ENCODE results near the gene INO80D. TPM values are rescaled to one million over a fixed set of nuclear protein-coding genes. Genes with fewer than 3 reads are reported as not detected.

INO80D gene
- total RNA-seq, 1 donor from 2014 or later = 11.3 TPM

GRCh38 chr2:206011018-206011614, 74.9 kb downstream of the INO80D start:
- Histone ChIP-seq H3K27me3 (no peaks in the 10 kb centered on the region), H3K79me2 (ENCODE audit: low read depth) (no peaks in the 10 kb centered on the region), H3K4me2 (no peak overlapping the region), H3K27ac (no peak overlapping the region), H3K36me3 (no peaks in the 10 kb centered on the region), H3K9ac (no peak overlapping the region), H3K4me3 (no peak overlapping the region), H3K9me3 (ENCODE audit: low read depth) (peaks cover under 1% of the 10 kb centered on the region), H3K4me1 (no peaks in the 10 kb centered on the region), H4K20me1 (ENCODE audit: low read depth) (no peaks in the 10 kb centered on the region), H2AFZ (replicated peaks) (no peak overlapping the region), H3F3A (ENCODE audit: low read depth) (no peaks in the 10 kb centered on the region)
- Mint-ChIP-seq H3K36me3 (peaks cover 39% of the 10 kb centered on the region), H3K27ac (no peak overlapping the region), H3K4me1 (no peaks in the 10 kb centered on the region), H3K9me3 (peaks cover 11% of the 10 kb centered on the region), H3K4me3 (no peak overlapping the region), H3K27me3 (ENCODE audit: insufficient read depth, low read depth) (no peaks in the 10 kb centered on the region)
- no peak for DNase-seq (ENCODE audit: low spot score)
- TF ChIP-seq EZH2 (IDR thresholded peaks at IDR 0.05) = no peak
- TF ChIP-seq, protein P1, sequence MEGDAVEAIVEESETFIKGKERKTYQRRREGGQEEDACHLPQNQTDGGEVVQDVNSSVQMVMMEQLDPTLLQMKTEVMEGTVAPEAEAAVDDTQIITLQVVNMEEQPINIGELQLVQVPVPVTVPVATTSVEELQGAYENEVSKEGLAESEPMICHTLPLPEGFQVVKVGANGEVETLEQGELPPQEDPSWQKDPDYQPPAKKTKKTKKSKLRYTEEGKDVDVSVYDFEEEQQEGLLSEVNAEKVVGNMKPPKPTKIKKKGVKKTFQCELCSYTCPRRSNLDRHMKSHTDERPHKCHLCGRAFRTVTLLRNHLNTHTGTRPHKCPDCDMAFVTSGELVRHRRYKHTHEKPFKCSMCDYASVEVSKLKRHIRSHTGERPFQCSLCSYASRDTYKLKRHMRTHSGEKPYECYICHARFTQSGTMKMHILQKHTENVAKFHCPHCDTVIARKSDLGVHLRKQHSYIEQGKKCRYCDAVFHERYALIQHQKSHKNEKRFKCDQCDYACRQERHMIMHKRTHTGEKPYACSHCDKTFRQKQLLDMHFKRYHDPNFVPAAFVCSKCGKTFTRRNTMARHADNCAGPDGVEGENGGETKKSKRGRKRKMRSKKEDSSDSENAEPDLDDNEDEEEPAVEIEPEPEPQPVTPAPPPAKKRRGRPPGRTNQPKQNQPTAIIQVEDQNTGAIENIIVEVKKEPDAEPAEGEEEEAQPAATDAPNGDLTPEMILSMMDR (IDR thresholded peaks at IDR 0.05) = no peak
- no peak for TF ChIP-seq EZH2phosphoT487 (IDR thresholded peaks at IDR 0.05)

DNA sequence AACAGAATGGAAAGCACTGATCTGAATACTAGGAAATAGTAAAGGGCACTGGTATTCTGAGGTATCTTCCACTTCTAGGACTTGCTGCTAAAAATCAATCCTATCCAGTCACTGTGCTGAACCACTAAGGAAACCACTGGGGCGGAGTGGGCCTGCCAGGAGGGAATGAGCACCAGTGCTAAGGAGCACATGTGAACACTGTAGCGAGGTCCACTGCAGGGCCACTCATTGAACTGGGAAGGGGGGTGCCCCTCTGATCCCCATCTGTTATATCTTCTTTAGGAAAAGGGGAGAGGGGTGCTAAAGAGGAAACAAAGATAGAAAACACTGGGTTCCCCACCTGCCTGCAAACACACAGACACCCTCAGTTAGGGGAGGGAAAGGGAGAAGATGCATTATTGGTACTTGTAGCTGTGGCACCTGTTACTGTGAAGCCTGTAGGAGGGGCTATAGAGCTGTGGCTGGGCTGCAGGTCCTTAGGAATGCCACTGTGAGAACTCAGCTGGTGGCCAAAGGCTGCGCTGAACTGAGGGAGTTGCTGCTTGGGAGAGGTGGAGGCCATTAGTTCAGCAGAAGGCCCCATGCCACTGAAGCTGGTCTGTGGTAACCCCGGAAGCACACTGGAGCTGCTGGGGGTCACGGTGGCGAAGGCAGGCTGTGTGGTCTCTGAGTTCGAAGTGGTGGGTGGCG, 81.8 kb downstream of the INO80D start:
- Histone ChIP-seq H3K9ac (no peak overlapping the region), H2AFZ (replicated peaks) (no peak overlapping the region), H3K9me3 (ENCODE audit: low read depth) (no peaks in the 10 kb centered on the region), H4K20me1 (ENCODE audit: low read depth) (peaks cover 4% of the 10 kb centered on the region), H3K4me3 (no peak overlapping the region), H3K79me2 (ENCODE audit: low read depth) (no peaks in the 10 kb centered on the region), H3K4me2 (no peak overlapping the region), H3K27ac (no peak overlapping the region), H3K4me1 (no peaks in the 10 kb centered on the region), H3K27me3 (no peaks in the 10 kb centered on the region), H3F3A (ENCODE audit: low read depth) (no peaks in the 10 kb centered on the region), H3K36me3 (no peaks in the 10 kb centered on the region)
- H3K36me3 Mint-ChIP-seq = peaks cover 34% of the 10 kb centered on the region
- DNase-seq (ENCODE audit: low spot score) = peak; percentile 80
- TF ChIP-seq, protein P1 (IDR thresholded peaks at IDR 0.05) = peak; percentile 67
- no peak for TF ChIP-seq EZH2phosphoT487 (IDR thresholded peaks at IDR 0.05)
- H3K27ac Mint-ChIP-seq = no peak overlapping the region
- no peaks in the 10 kb centered on the region for H3K27me3 Mint-ChIP-seq (ENCODE audit: insufficient read depth, low read depth)
- no peak overlapping the region for H3K4me3 Mint-ChIP-seq
- H3K4me1 Mint-ChIP-seq = no peaks in the 10 kb centered on the region
- H3K9me3 Mint-ChIP-seq = no peaks in the 10 kb centered on the region

GRCh38 chr2:206002440-206002839, 83.5 kb downstream of the INO80D start:
- Mint-ChIP-seq H3K36me3 (peaks cover 38% of the 10 kb centered on the region), H3K4me1 (no peaks in the 10 kb centered on the region), H3K27ac (no peak overlapping the region), H3K27me3 (ENCODE audit: insufficient read depth, low read depth) (no peaks in the 10 kb centered on the region), H3K4me3 (no peak overlapping the region), H3K9me3 (no peaks in the 10 kb centered on the region)
- no peaks in the 10 kb centered on the region for H3K79me2 ChIP-seq (ENCODE audit: low read depth)
- no peak overlapping the region for H3K4me2 ChIP-seq
- no peaks in the 10 kb centered on the region for H3K4me1 ChIP-seq
- no peaks in the 10 kb centered on the region for H3K27me3 ChIP-seq
- TF ChIP-seq EZH2 (IDR thresholded peaks at IDR 0.05) (no peak), EZH2phosphoT487 (IDR thresholded peaks at IDR 0.05) (no peak)
- TF ChIP-seq, protein P1 (IDR thresholded peaks at IDR 0.05) = no peak
- H3F3A ChIP-seq (ENCODE audit: low read depth) = no peaks in the 10 kb centered on the region
- H3K36me3 ChIP-seq = no peaks in the 10 kb centered on the region
- no peak overlapping the region for H3K27ac ChIP-seq
- H3K9ac ChIP-seq = no peak overlapping the region
- no peak overlapping the region for H3K4me3 ChIP-seq
- no peak overlapping the region for H2AFZ ChIP-seq (replicated peaks)
- DNase-seq (ENCODE audit: low spot score) = no peak
- H3K9me3 ChIP-seq (ENCODE audit: low read depth) = no peaks in the 10 kb centered on the region
- peaks cover 4% of the 10 kb centered on the region for H4K20me1 ChIP-seq (ENCODE audit: low read depth)
